Measurements from ENCODE around the gene UPF2.

GRCh38 chr10:11874568-11875493 lies 167.8 kb downstream of the UPF2 start:
- TF ChIP-seq, protein P1, sequence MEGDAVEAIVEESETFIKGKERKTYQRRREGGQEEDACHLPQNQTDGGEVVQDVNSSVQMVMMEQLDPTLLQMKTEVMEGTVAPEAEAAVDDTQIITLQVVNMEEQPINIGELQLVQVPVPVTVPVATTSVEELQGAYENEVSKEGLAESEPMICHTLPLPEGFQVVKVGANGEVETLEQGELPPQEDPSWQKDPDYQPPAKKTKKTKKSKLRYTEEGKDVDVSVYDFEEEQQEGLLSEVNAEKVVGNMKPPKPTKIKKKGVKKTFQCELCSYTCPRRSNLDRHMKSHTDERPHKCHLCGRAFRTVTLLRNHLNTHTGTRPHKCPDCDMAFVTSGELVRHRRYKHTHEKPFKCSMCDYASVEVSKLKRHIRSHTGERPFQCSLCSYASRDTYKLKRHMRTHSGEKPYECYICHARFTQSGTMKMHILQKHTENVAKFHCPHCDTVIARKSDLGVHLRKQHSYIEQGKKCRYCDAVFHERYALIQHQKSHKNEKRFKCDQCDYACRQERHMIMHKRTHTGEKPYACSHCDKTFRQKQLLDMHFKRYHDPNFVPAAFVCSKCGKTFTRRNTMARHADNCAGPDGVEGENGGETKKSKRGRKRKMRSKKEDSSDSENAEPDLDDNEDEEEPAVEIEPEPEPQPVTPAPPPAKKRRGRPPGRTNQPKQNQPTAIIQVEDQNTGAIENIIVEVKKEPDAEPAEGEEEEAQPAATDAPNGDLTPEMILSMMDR (IDR thresholded peaks at IDR 0.05): no peak
- TF ChIP-seq POLR2A (IDR thresholded peaks at IDR 0.05): peak; percentile 61
